ENCODE measurements around the gene SMARCA4. TPM values are rescaled to one million over a fixed set of nuclear protein-coding genes. Genes with fewer than 3 reads are reported as not detected.
A peak's percentile ranks its signal among the peaks of the same experiment; 100 is the strongest.

SMARCA4 gene
- total RNA-seq = 83.0 and 313 TPM in 2 replicates

GRCh38 chr19:10960314-10961072 is at the start of gene SMARCA4:
TSS of gene SMARCA4 (plus strand) at chr19:10961030. CDS start at chr19:10984152, 23,122 bp downstream.
- DNase-seq (ENCODE audit: low read depth) = peak; percentile 85

DNA sequence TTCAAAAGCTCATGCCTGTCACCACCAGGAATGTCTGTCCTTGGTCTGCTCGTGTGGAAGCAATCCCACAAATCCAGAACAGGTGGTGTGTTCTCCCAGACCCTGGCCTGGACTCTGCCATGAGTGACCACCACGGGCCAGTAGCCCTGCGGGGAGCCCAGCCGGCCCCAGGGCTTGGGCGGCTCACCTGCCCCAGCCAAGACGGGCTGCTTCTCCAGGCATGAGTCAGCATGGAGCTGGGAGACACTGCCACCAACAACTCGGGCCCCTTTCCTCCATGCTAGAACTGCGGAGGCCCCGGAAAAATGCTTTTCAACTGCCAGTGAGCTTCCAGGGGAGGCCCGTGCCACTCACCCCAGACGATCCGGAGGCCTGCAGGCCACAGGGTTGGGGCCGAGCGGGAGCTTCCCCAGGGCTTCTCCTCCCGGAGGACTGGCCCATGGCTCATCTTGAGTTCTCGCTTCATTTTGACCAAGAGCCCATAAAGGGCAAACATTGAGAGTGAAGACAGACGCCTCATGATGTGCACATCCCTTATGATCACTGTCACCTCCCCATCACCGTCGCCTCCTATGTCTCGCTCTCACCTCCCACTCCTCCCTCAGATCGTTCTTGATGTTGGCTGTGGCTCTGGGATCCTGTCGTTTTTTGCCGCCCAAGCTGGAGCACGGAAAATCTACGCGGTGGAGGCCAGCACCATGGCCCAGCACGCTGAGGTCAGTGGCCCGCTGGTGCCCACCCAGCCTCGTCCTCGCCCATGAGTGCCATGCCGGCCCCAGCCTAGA is 49.1 kb upstream of the SMARCA4 start:
- no peak for DNase-seq (ENCODE audit: low read depth)

DNA sequence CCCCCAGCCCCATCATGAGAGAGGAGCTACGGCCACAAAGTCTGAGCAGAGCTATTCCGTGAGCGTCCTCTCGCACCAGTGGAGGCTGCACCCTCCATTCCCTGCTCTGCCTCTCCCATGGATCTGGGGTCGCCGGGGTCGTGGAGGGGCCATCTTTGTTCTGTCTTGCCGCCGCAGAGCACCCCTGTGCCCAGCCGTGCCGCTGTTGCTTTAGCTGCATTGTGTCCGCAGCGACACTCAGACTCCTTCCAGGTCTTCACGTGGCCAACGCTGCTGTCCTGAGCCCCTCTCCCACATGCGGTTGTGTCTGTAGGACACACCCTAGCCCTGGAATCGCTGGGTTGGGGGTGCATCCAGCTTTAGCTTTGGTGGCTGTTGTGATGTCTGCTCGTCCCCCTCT is 48.2 kb upstream of the SMARCA4 start:
- no peak for DNase-seq (ENCODE audit: low read depth)

GRCh38 chr19:10913716-10914340 is 47.0 kb upstream of the SMARCA4 start:
- no peak for DNase-seq (ENCODE audit: low read depth)

DNA sequence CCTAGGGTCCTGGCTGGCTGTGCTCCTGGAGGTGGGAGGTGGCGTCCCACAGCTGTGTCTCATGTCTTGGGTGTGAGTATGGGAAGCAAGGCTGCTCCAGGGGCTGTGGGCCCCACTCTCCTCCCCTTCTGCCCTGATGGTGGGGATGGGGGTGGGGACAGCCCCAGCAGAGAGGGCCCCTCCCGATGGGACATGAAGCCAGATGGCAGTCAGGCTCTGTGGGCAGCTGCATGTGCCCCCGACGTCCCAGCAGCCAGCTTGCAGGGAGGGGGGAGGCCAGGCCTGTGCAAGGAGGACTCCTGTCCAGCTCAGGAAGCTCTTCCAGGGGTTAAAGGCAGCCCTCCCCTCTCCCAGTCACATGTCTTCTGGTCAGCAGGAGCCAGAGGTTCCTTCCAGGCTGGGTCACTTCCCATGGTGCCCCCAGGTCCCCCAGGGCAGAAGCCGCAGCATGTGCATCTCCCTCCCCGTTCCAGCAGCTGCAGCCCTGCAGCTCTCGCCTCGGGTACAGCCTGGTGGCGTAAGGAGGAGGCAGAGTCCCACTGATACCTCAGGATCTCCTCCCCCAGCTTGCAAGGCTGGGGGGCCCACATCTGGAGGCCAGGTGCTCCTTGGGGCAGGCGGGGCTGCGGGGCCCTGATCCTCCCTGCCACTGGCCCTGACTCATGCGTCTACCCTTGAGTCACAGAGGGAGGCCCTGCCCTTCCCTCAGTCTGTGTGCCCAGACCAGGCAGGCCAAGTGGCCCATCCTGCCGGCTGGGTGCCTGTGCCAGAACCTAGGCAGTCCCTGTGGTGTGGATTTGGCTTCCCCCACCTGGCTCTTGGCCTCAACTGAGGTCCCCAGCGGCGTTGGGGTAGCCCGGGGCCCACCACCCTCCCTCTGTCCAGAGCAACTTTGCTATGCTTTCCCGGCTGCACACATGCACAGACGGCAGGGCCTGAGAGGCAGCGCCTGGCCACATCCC is 45.4 kb upstream of the SMARCA4 start:
- DNase-seq (ENCODE audit: low read depth) = peak; percentile 40

DNA sequence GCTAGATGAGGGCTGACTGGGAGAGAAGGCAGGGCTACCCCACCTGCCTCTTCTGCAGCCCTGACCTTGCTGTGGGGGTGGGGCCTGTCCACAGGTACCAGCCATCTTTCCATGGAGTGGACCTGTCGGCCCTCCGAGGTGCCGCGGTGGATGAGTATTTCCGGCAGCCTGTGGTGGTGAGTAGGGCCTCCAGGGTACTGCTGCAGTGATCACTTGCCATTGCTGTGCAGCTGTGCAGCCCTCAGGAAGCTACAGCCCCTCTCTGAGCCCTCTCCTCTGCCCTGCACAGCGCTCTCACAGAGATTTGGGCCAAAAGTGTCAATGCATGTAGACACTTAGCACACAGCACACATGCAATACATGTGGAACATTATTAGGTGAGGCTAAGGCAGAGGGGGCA is 44.2 kb upstream of the SMARCA4 start:
- no peak for DNase-seq (ENCODE audit: low read depth)

DNA sequence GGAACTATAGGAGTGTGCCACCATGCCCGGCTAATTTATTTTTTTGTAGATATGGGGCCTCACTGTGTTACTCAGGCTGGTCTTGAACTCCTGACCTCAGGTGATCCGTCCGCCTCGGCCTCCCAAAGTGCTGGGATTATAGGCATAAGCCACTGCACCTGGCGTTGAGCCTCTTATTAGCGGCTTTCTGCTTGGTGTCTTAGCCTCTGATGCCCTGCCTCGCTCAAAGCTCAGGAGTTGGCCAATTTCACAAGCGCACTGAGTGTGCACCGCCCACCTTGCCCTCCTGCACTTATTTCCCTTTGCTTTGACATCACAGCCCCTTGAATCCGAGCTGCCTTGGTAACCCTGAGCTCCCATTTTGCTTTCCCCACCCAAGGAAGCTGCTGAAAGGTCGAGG is 42.5 kb upstream of the SMARCA4 start:
- DNase-seq (ENCODE audit: low read depth) = no peak

DNA sequence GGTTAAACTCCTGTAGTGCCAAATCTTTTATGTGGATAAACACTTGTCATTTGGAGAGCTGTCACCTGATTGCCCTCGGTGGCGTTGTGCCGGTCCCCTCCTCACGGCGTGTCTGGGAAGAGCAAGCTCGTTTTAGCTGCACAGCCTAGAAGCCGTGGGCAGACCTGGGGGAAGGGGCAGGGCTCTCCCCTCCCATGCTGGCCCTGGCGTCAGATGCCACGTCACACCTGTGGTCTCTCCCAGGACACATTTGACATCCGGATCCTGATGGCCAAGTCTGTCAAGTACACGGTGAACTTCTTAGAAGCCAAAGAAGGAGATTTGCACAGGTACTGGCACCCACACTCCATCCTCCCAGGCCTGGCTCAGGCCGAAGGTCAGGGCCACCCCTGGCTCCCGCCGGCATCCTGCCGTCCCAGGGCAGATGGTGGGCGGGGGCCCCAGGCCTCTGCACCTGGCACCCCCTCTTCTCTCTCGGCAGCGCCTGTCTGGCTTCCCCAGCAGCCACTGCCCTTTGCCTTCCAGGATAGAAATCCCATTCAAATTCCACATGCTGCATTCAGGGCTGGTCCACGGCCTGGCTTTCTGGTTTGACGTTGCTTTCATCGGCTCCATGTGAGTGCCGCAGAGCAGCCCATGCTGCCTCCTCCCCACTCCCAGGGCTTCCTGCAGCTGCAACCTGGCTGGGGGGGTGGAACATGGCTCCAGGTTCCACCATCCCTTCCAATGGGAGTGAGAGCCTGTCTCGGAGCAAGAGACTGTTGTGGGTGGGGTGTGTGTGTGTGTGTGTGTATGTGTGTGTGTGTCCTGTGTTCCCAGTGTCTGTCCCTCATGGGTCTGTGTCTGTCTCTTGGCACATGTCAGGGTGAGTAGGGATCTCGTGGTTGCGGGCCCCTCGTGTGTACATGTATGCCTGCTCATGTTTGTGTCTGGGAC is 41.2 kb upstream of the SMARCA4 start:
- no peak for DNase-seq (ENCODE audit: low read depth)

GRCh38 chr19:10920288-10920655 is 40.6 kb upstream of the SMARCA4 start:
- no peak for DNase-seq (ENCODE audit: low read depth)

- no peak for DNase-seq (ENCODE audit: low read depth)
Observed at GRCh38 chr19:10920781-10921180, 40.0 kb upstream of the SMARCA4 start.

DNA sequence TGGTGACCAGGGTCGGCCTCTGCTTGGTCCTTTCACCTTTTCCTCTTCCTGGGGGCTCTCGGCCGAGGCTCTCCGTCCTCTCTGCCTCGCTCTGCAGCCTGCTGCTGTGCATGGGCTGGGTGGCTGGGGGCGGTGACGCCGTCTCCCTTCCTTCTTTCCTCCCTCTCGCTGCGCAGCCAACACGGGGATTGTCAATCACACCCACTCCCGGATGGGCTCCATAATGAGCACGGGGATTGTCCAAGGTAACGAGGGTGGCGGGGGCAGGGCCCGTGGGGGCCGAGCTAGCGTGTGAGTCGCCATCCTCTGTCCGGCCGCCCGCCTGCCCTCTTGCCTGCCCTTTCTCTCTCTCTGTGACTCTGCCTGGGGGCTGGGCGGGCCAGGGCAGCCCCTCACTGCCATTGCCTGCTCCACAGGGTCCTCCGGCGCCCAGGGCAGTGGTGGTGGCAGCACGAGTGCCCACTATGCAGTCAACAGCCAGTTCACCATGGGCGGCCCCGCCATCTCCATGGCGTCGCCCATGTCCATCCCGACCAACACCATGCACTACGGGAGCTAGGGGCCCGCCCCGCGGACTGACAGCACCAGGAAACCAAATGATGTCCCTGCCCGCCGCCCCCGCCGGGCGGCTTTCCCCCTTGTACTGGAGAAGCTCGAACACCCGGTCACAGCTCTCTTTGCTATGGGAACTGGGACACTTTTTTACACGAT is 39.5 kb upstream of the SMARCA4 start:
- no peak for DNase-seq (ENCODE audit: low read depth)

DNA sequence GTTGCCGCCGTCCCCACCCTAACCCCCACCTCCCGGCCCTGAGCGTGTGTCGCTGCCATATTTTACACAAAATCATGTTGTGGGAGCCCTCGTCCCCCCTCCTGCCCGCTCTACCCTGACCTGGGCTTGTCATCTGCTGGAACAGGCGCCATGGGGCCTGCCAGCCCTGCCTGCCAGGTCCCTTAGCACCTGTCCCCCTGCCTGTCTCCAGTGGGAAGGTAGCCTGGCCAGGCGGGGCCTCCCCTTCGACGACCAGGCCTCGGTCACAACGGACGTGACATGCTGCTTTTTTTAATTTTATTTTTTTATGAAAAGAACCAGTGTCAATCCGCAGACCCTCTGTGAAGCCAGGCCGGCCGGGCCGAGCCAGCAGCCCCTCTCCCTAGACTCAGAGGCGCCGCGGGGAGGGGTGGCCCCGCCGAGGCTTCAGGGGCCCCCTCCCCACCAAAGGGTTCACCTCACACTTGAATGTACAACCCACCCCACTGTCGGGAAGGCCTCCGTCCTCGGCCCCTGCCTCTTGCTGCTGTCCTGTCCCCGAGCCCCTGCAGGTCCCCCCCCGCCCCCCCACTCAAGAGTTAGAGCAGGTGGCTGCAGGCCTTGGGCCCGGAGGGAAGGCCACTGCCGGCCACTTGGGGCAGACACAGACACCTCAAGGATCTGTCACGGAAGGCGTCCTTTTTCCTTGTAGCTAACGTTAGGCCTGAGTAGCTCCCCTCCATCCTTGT is 38.8 kb upstream of the SMARCA4 start:
- DNase-seq (ENCODE audit: low read depth) = no peak

GRCh38 chr19:10922638-10923014 is 38.2 kb upstream of the SMARCA4 start:
- no peak for DNase-seq (ENCODE audit: low read depth)

DNA sequence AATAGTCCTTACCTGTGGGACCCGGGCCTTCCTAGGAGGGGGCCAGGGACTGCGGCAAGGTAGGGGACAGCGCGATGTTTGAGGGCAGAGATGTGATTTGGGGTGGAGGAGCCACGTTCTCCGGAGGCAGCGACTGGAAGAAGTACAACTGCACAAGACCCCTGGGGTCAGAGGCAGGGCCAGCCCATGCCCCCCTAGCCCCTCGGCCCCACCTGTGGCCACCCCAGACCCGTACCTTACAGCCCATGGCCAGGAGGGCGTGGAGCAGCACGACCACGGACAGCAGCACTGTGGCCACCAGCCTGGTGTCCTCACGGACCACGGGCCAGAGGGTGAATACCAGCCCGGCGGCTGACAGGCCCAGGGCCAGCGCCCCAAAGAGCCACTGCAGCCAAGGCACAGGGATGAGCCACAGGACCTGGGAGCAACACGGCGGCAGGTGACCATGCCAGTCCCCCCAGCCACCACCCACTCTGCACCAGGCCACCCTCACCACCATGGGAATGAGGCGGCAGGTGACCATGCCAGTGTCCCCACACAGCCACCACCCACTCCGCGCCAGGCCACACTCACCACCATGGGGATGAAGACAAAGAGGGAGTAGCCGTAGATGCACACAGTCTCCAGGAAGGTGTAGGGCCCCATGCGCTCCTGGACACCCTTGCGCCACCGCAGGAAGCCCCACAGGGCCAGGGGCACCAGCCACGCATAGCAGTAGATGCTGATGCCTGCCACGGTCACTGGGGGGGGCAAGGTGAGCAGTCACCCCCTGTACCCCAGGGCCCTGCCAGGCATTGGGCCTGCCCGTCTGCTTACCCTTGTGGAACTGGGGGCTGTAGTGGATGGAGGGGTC is 37.3 kb upstream of the SMARCA4 start:
- DNase-seq (ENCODE audit: low read depth) = no peak

GRCh38 chr19:10924597-10924996 is 36.2 kb upstream of the SMARCA4 start:
- DNase-seq (ENCODE audit: low read depth) = no peak

DNA sequence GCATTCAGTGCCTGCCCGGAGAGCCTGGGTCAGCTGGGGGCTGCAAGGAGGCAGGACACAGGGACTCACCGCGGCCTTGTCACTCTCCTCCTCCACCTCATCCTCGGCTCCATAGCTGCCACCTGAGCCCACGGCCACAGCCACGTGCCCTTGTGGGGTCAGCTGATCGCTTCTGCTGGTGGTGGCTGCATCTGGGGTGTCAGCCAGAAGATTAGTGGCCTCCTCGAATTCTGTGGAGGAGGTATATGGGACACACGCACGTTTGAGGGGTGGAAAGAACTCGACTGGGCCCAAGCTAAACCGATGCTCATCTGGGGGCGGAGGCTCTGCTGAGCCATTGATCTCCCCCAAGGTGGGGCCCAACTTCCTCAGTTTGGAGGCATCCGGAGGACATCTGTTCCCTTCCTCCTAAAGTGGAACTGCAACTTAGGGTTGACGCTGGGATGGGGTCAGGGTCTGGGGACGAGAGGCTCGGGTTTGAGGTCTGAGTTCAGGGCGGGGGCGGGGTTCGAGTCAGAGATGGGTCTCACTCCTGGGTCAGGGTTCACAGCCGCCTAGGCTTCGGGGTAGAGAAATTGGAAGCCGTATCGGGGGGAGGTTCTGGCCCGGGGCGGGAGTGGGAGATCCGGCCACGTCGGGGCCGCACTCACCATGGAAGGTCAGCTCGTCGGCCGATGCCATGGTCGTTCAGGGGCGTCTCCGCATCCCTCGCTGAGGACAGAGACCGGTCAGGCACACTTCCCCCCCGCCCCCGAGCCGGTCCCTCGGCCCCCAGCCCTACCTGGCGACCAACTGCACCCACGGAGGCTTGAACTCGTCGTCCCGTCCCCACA is 32.9 kb upstream of the SMARCA4 start:
- DNase-seq (ENCODE audit: low read depth) = no peak
